Glutamatergic neuron (in vitro differentiated cells): ENCODE results near the gene LMF2. TPM values are rescaled to one million over a fixed set of nuclear protein-coding genes. Genes with fewer than 3 reads are reported as not detected.

Source experiments
- DNase-seq: peaks from one replicate; pipeline ENCODE4 v3.0.0; 2022
- H3K27ac Mint-ChIP-seq: one replicate; pipeline ENCODE4 v1.8.0; 2020; ENCODE audit warnings: mild to moderate bottlenecking, mixed read lengths, inconsistent platforms; ENCODE audit not compliant: unreplicated experiment
- H3K27me3 Mint-ChIP-seq: one replicate; pipeline ENCODE4 v1.8.0; 2020; ENCODE audit warnings: mild to moderate bottlenecking, moderate library complexity, mixed read lengths, inconsistent platforms; ENCODE audit not compliant: unreplicated experiment
- H3K36me3 Mint-ChIP-seq: one replicate; pipeline ENCODE4 v1.8.0; 2020; ENCODE audit warnings: mild to moderate bottlenecking, mixed read lengths, inconsistent platforms; ENCODE audit not compliant: unreplicated experiment
- H3K4me1 Mint-ChIP-seq: one replicate; pipeline ENCODE4 v1.8.0; 2020; ENCODE audit warnings: mild to moderate bottlenecking, low read depth, mixed read lengths, inconsistent platforms; ENCODE audit not compliant: unreplicated experiment
- H3K4me3 Mint-ChIP-seq: one replicate; pipeline ENCODE4 v1.8.0; 2020; ENCODE audit warnings: mild to moderate bottlenecking, mixed read lengths, inconsistent platforms; ENCODE audit not compliant: unreplicated experiment
- H3K9me3 Mint-ChIP-seq: one replicate; pipeline ENCODE4 v1.8.0; 2020; ENCODE audit warnings: mild to moderate bottlenecking, moderate library complexity, mixed read lengths, inconsistent platforms; ENCODE audit not compliant: unreplicated experiment
- total RNA-seq: library from RNA; stranded (reverse); fragmentation: NEBNext Ultra II Directional; extraction: Animal tissue kit (Norgen Biotek cat#: 25700); gene quantifications from one replicate; pipeline ENCODE4 v1.2.1, GENCODE V29; 2021; ENCODE audit not compliant: unreplicated experiment
- TF ChIP-seq, protein P1 (sequence below): fragments of 200-600 bp; sonication (generic); IDR thresholded peaks from one replicate; pipeline ENCODE4 v1.5.0; 2021; ENCODE audit not compliant: partially characterized antibody, unreplicated experiment

The LMF2 gene
- total RNA-seq, 1 donor from 2014 or later = 62.2 TPM

DNA sequence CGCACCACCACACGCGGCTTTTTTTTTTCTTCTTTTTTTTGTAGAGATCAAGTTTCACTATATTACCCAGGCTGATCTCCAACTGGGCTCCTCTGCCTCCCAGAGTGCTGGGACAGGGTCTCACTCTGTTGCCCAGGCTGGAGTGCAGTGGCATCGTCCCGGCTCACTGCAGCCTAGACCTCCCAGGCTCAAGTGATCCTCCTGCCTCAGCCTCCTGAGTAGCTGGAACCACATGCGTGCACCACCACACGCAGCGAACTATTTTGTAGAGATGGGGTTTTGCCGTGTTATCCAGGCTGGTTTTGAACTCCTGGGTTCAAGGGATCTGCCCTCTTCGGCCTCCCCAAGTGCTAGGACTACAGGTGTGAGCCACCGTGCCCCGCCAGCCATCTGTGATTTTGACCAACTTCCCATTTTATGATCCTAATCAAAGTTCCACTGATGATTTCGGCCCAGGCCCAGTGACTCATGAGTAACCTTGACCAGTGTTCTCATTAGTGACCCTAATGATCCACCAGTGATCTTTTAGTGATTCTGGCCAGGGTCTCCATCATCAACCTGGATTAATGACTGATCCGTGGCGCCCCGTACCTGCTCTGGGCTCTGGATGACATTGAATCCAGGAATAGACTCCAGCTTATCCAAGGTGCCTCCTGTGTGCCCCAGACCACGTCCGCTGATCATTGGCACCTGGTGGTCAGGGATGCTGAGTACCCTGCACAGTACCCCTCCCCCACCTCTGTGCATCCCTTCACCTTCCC, 20.6 kb upstream of the LMF2 start:
- peaks cover 15% of the 10 kb centered on the region for H3K9me3 Mint-ChIP-seq
- TF ChIP-seq, protein P1, sequence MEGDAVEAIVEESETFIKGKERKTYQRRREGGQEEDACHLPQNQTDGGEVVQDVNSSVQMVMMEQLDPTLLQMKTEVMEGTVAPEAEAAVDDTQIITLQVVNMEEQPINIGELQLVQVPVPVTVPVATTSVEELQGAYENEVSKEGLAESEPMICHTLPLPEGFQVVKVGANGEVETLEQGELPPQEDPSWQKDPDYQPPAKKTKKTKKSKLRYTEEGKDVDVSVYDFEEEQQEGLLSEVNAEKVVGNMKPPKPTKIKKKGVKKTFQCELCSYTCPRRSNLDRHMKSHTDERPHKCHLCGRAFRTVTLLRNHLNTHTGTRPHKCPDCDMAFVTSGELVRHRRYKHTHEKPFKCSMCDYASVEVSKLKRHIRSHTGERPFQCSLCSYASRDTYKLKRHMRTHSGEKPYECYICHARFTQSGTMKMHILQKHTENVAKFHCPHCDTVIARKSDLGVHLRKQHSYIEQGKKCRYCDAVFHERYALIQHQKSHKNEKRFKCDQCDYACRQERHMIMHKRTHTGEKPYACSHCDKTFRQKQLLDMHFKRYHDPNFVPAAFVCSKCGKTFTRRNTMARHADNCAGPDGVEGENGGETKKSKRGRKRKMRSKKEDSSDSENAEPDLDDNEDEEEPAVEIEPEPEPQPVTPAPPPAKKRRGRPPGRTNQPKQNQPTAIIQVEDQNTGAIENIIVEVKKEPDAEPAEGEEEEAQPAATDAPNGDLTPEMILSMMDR = no peak
- no peak for DNase-seq
- peaks cover 12% of the 10 kb centered on the region for H3K4me1 Mint-ChIP-seq
- peak overlapping the region; percentile 57 for H3K27ac Mint-ChIP-seq
- H3K27me3 Mint-ChIP-seq = peaks cover 26% of the 10 kb centered on the region
- H3K36me3 Mint-ChIP-seq = peaks cover 5% of the 10 kb centered on the region
- H3K4me3 Mint-ChIP-seq = peak overlapping the region; percentile 78

DNA sequence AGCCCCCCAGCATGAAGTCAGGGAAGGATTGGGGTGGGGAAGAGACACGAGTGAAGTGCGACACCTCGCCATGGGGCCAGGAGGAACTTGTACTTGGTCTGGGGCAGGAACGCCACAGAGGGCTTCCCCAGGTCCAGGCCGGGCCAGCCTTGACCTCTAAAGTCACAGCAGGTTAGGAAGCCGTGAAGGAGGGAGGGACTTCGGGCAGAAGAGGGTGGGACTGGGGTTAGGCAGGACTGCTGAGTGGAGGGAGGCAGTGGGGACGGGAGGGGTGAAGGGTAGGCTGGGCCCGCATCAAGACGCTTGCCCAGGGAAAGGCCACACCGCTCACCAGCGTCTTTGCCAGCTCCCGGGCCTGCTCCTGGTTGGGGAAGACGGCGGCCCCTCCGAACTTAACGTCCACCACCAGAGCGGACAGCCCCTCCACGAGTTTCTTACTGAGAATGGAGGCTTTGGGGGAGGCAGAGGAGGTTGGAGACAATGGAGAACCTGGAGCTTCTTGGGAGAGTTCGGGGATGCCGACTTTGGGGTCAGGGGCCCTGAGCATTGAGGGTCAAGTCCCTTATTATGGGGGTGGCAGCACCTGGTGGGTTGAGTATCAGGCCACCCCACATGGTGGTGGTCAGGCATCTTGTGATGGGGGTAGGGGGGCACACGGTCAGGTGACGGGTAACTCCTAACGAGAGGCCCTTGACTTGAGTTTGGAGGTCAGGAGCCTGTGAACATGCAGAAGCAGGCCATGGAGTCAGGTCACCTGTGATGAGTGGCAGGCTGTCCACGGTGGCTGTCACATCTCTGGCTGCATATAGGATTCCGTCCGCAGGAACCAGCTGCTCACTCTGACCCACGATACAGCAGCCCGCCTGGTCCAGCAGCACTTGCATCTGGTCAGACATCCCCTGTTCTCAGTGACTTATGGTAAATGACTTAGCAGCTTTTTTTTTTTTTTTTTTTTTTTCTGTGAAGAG, 19.6 kb upstream of the LMF2 start:
- Mint-ChIP-seq H3K9me3 (peaks cover 15% of the 10 kb centered on the region), H3K4me3 (peak overlapping the region; percentile 78), H3K36me3 (peaks cover 5% of the 10 kb centered on the region), H3K4me1 (peaks cover 12% of the 10 kb centered on the region), H3K27ac (peak overlapping the region; percentile 77), H3K27me3 (peaks cover 20% of the 10 kb centered on the region)
- TF ChIP-seq, protein P1 = no peak
- DNase-seq = peak; percentile 36

DNA sequence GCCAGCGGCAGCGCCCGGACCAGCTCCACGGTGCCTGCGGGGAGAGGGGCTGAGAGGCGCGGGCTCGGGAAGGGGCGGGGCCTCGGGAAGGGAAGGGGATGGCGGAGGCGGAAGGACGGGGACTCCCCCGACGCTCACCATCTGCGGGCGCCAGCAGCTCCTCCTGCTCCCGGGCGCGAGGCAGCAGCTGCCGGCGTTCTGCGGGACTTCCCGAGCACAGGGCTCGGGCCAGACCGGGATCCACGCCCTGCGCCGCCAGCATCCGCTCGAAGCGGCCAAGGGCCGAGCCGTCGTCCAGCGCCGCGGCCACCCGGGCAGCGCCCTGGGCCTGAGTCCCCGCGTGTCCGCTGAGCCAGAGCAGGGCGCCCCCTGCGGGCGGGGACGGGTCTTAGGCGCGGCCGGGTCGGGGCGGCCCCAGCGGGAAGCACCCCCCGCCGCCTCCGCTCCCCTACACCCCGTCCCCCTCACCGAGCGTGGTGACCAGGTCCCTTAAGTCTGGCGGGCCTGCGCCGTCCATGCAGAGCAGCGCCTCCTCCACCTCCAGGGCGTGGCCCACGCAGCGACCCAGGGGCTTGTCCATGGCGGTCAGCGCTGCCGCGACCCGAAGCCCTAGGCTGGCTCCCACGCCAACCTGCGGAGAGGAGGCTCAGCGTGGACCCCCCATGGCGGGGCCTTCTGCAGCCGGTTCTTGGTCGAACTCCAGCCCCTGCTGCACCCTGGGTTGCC, 18.8 kb upstream of the LMF2 start:
- Mint-ChIP-seq H3K27ac (peak overlapping the region; percentile 77), H3K36me3 (peaks cover 5% of the 10 kb centered on the region), H3K27me3 (peaks cover 20% of the 10 kb centered on the region), H3K9me3 (peaks cover 15% of the 10 kb centered on the region), H3K4me1 (peaks cover 12% of the 10 kb centered on the region), H3K4me3 (peak overlapping the region; percentile 78)
- TF ChIP-seq, protein P1 = peak; percentile 84
- peak; percentile 91 for DNase-seq

DNA sequence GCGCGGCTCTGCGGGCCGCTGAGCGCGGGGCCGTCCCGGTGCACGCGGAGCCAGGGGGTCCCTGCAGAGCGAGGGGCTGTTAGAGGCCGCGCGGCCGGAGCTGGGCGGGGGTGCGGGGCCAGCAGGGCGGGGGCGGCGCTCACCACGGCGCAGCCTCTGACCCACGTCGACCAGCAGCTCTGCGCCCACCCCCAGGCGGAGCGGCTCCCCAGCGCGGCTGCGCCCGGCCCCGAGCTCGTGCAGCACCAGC, 18.3 kb upstream of the LMF2 start:
- H3K4me1 Mint-ChIP-seq = peaks cover 12% of the 10 kb centered on the region
- peaks cover 15% of the 10 kb centered on the region for H3K9me3 Mint-ChIP-seq
- peaks cover 5% of the 10 kb centered on the region for H3K36me3 Mint-ChIP-seq
- DNase-seq = no peak
- peaks cover 20% of the 10 kb centered on the region for H3K27me3 Mint-ChIP-seq
- H3K27ac Mint-ChIP-seq = no peak overlapping the region
- TF ChIP-seq, protein P1 = no peak
- H3K4me3 Mint-ChIP-seq = no peak overlapping the region
